ENCODE results near the gene SSTR5.

DNA sequence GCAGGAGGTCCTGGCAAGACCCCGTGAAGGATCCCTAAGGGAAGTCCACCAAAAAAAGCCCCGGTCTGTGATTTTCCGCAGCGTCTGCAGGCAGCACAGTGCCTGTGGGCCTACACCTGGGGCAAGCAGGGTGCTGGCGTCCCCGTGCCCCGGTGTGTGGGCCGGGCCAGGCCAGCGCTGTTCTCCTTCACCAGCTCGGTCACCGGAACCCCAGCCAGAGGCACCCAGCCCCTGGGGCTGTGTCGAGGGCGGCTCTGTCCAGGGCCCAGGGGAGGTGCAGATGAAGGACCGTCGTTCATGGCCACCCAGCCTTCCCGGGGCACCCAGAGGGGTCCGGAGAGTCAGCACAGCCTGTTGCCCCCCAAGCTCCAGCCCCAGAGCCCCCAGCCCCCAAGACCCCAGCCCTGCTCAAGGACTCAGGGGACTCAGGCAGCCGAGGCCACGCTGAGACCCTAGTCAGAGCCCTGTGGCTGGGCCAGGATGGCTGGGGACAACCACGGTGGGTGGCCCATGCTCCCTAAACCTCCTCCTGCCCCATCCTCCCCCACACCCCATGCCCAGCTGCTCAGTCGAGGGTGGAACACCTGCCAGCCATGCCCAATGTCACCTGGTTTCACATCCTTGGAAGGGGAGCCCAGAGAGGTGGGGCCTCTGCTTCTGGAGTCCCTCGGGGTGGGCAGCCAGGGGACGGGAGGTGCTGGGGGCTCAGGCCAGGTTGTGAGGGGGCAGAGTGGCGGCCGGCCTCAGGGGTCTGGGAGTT is 29.2 kb downstream of the SSTR5 start:
- TF ChIP-seq, protein P1, sequence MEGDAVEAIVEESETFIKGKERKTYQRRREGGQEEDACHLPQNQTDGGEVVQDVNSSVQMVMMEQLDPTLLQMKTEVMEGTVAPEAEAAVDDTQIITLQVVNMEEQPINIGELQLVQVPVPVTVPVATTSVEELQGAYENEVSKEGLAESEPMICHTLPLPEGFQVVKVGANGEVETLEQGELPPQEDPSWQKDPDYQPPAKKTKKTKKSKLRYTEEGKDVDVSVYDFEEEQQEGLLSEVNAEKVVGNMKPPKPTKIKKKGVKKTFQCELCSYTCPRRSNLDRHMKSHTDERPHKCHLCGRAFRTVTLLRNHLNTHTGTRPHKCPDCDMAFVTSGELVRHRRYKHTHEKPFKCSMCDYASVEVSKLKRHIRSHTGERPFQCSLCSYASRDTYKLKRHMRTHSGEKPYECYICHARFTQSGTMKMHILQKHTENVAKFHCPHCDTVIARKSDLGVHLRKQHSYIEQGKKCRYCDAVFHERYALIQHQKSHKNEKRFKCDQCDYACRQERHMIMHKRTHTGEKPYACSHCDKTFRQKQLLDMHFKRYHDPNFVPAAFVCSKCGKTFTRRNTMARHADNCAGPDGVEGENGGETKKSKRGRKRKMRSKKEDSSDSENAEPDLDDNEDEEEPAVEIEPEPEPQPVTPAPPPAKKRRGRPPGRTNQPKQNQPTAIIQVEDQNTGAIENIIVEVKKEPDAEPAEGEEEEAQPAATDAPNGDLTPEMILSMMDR (IDR thresholded peaks at IDR 0.05), result no peak
- TF ChIP-seq POLR2A (IDR thresholded peaks at IDR 0.05), result no peak
- TF ChIP-seq EP300 (IDR thresholded peaks at IDR 0.05), result no peak
